H1 (cell line): ENCODE data around the gene CKLF. TPM values are rescaled to one million over a fixed set of nuclear protein-coding genes. Genes with fewer than 3 reads are reported as not detected.
A peak's percentile ranks its signal among the peaks of the same experiment; 100 is the strongest.

Experiments used
- CTCF ChIA-PET: fragments of 300-600 bp; sonication (Branson Sonifier 250); formaldehyde crosslinking; loops from one replicate; lab custom pipeline; 2021; ENCODE audit not compliant: partially characterized antibody; lab: Charles Lee
- POLR2A ChIA-PET: fragments of 300-600 bp; sonication (Branson Sonifier 250); formaldehyde crosslinking; loops from one replicate; lab custom pipeline; 2021; ENCODE audit warnings: inconsistent platforms; ENCODE audit not compliant: partially characterized antibody; lab: Charles Lee
- DNase-seq, 2 experiments: peaks; one replicate each; pipeline versions ENCODE4 v3.0.0 to v3.0.0-alpha.2; 2010 to 2022; ENCODE audit warnings: low spot score in 2 of 2, low read depth in 1 of 2, mixed read lengths in 1 of 2
- FAIRE-seq: peaks from 2 replicates; lab custom pipeline; 2011; peaks lifted over from hg19 to GRCh38; lab: Jason Lieb, UNC
- H2AFZ ChIP-seq: 2 replicates; pipeline ENCODE4 v1.8.1; 2012; ENCODE audit warnings: low read length, inconsistent platforms
- H2AK5ac ChIP-seq: 2 replicates; pipeline ENCODE4 v1.6.1; 2013; ENCODE audit warnings: low read depth, low read length
- H2BK120ac ChIP-seq: replicated peaks from 2 replicates; pipeline ENCODE3; 2013; ENCODE audit warnings: low read depth, low read length, inconsistent platforms
- H2BK12ac ChIP-seq: 2 replicates; pipeline ENCODE4 v1.6.1; 2013; ENCODE audit warnings: low read depth, low read length
- H2BK15ac ChIP-seq: 2 replicates; pipeline ENCODE4 v1.6.1; 2013; ENCODE audit warnings: low read length
- H2BK20ac ChIP-seq: 2 replicates; pipeline ENCODE4 v1.6.1; 2013; ENCODE audit warnings: low read length
- H2BK5ac ChIP-seq: 2 replicates; pipeline ENCODE4 v1.6.1; 2013; ENCODE audit warnings: low read depth, low read length
- H3K14ac ChIP-seq: 2 replicates; pipeline ENCODE4 v1.6.1; 2013; ENCODE audit warnings: inconsistent platforms; ENCODE audit not compliant: insufficient read length
- H3K18ac ChIP-seq: 2 replicates; pipeline ENCODE4 v1.6.1; 2013; ENCODE audit warnings: low read length; ENCODE audit errors: extremely low read depth
- H3K23ac ChIP-seq: 2 replicates; pipeline ENCODE4 v1.6.1; 2013; ENCODE audit warnings: inconsistent platforms; ENCODE audit not compliant: insufficient read length
- H3K23me2 ChIP-seq: 2 replicates; pipeline ENCODE4 v1.6.1; 2013; ENCODE audit warnings: low read depth, low read length
- H3K27ac ChIP-seq: 2 replicates; pipeline ENCODE4 v1.6.1; 2011; ENCODE audit warnings: low read depth, low read length, inconsistent platforms
- H3K27me3 ChIP-seq, 4 experiments: replicated peaks in 1 of 4; 1 replicate in 1 of 4; 2 replicates in 3 of 4; pipeline versions ENCODE4 v1.6.1 to v1.8.1; 2011 to 2013; ENCODE audit warnings: low read length in 3 of 4, mild to moderate bottlenecking in 3 of 4, inconsistent platforms in 2 of 4, mixed read lengths in 2 of 4, moderate library complexity in 1 of 4; ENCODE audit not compliant: control insufficient read depth in 3 of 4, insufficient read depth in 3 of 4; ENCODE audit errors: extremely low read depth in 1 of 4
- H3K36me3 ChIP-seq, 4 experiments: 2 replicates each; pipeline versions ENCODE4 v1.6.1 to v1.8.1; 2011 to 2013; ENCODE audit warnings: mild to moderate bottlenecking in 4 of 4, low read length in 3 of 4, moderate library complexity in 2 of 4, control low read depth in 1 of 4, inconsistent platforms in 1 of 4; ENCODE audit not compliant: insufficient read depth in 4 of 4, control insufficient read depth in 2 of 4
- H3K4ac ChIP-seq: replicated peaks from 2 replicates; pipeline ENCODE3; 2013; ENCODE audit warnings: low read length, low read depth, mixed read lengths, inconsistent platforms; ENCODE audit not compliant: insufficient read length
- H3K4me1 ChIP-seq, 4 experiments: replicated peaks in 1 of 4; 1 replicate in 1 of 4; 2 replicates in 3 of 4; pipeline versions ENCODE4 v1.6.1 to v1.8.1; 2011 to 2013; ENCODE audit warnings: low read length in 3 of 4, inconsistent platforms in 2 of 4, mixed read lengths in 1 of 4; ENCODE audit not compliant: insufficient read depth in 4 of 4, control insufficient read depth in 3 of 4
- H3K4me2 ChIP-seq, 2 experiments: 2 replicates each; pipeline versions ENCODE4 v1.6.1 to v1.8.1; 2011 to 2013; ENCODE audit warnings: low read depth in 2 of 2, low read length in 2 of 2, control low read depth in 1 of 2, inconsistent platforms in 1 of 2, mild to moderate bottlenecking in 1 of 2; ENCODE audit not compliant: insufficient read depth in 1 of 2
- H3K4me3 ChIP-seq, 4 experiments: fragments of 200-600, 300-600 bp in 1 of 4; sonication (generic), shearing (Covaris generic), sonication (Bioruptor Twin) in 1 of 4; 2 replicates each; pipeline versions ENCODE4 v1.5.1 to v1.8.1; 2011 to 2016; ENCODE audit warnings: low read length in 4 of 4, low read depth in 3 of 4, control low read depth in 2 of 4, inconsistent platforms in 2 of 4, mild to moderate bottlenecking in 2 of 4, mixed read lengths in 1 of 4, moderate library complexity in 1 of 4; ENCODE audit not compliant: insufficient read depth in 2 of 4; ENCODE audit errors: extremely low read depth in 1 of 4
- H3K56ac ChIP-seq: replicated peaks from 2 replicates; pipeline ENCODE3; 2013; ENCODE audit warnings: low read depth, mild to moderate bottlenecking, mixed read lengths, low read length, inconsistent platforms; ENCODE audit not compliant: insufficient read length
- H3K79me1 ChIP-seq: 2 replicates; pipeline ENCODE4 v1.6.1; 2013; ENCODE audit warnings: low read depth, low read length, control low read depth
- H3K79me2 ChIP-seq, 2 experiments: 2 replicates each; pipeline versions ENCODE4 v1.6.1 to v1.8.1; 2012 to 2013; ENCODE audit warnings: low read length in 2 of 2, mild to moderate bottlenecking in 2 of 2, inconsistent platforms in 1 of 2; ENCODE audit not compliant: insufficient read depth in 2 of 2, control insufficient read depth in 1 of 2
- H3K9ac ChIP-seq, 4 experiments: replicated peaks in 1 of 4; 1 replicate in 1 of 4; 2 replicates in 3 of 4; pipeline versions ENCODE4 v1.6.1 to v1.8.1; 2011 to 2013; ENCODE audit warnings: low read depth in 3 of 4, low read length in 3 of 4, control low read depth in 2 of 4, mild to moderate bottlenecking in 2 of 4, moderate library complexity in 2 of 4, inconsistent platforms in 1 of 4; ENCODE audit errors: extremely low read depth in 1 of 4
- H3K9me3 ChIP-seq, 2 experiments: 2 replicates each; pipeline versions ENCODE4 v1.6.1 to v1.8.1; 2012 to 2013; ENCODE audit warnings: mild to moderate bottlenecking in 2 of 2, moderate library complexity in 2 of 2, control low read depth in 1 of 2, inconsistent platforms in 1 of 2, low read depth in 1 of 2, low read length in 1 of 2, mixed read lengths in 1 of 2; ENCODE audit not compliant: insufficient read depth in 2 of 2
- H4K20me1 ChIP-seq, 2 experiments: replicated peaks in 1 of 2; 2 replicates each; pipeline versions ENCODE3 to v1.8.1; 2011 to 2013; ENCODE audit warnings: inconsistent platforms in 2 of 2, low read length in 2 of 2, mild to moderate bottlenecking in 1 of 2; ENCODE audit not compliant: insufficient read depth in 2 of 2, control insufficient read depth in 1 of 2
- H4K5ac ChIP-seq: 2 replicates; pipeline ENCODE4 v1.6.1; 2013; ENCODE audit warnings: low read length, low read depth, mixed read lengths, inconsistent platforms; ENCODE audit not compliant: insufficient read length
- H4K8ac ChIP-seq: 2 replicates; pipeline ENCODE4 v1.8.0; 2013; ENCODE audit warnings: mild to moderate bottlenecking, moderate library complexity, low read length, inconsistent platforms; ENCODE audit not compliant: insufficient read depth; ENCODE audit errors: extremely low read depth
- H4K91ac ChIP-seq: replicated peaks from 2 replicates; pipeline ENCODE3; 2013; ENCODE audit warnings: low read length, mixed read lengths, inconsistent platforms; ENCODE audit not compliant: insufficient read length
- HDAC2 ChIP-seq, 2 experiments: fragments of 300-600 bp in 1 of 2; sonication (generic) in 1 of 2; IDR thresholded peaks; 2 replicates each; pipeline ENCODE4 v1.6.1; 2011 to 2012; ENCODE audit warnings: low read depth in 2 of 2, low read length in 2 of 2, mild to moderate bottlenecking in 2 of 2, moderate library complexity in 2 of 2, borderline replicate concordance in 1 of 2, inconsistent platforms in 1 of 2
- TEAD4 ChIP-seq: IDR thresholded peaks from 2 replicates; pipeline ENCODE4 v1.6.1; 2012; ENCODE audit warnings: low read depth, low read length, inconsistent platforms, mixed read lengths
- WGBS, 2 experiments: shearing (Covaris generic) in 1 of 2; methylation state at CpG; one replicate each; pipeline versions ENCODE4 v1.1.6 to v1.1.7; 2013 to 2015; ENCODE audit warnings: low lambda C conversion rate in 2 of 2, mixed read lengths in 2 of 2, inconsistent platforms in 1 of 2, low coverage in 1 of 2, missing lambda C conversion rate in 1 of 2; ENCODE audit not compliant: insufficient replicate concordance in 2 of 2, insufficient coverage in 1 of 2, insufficient read length in 1 of 2; ENCODE audit errors: extremely low coverage in 1 of 2, missing lambda C conversion rate in 1 of 2; 5-methylcytosine and 5-hydroxymethylcytosine counted together
- polyA plus RNA-seq, 7 experiments: library from polyadenylated mRNA; depleted of rRNA in 3 of 7; stranded (reverse) in 5 of 7; unstranded in 2 of 7; fragments of >200 nt in 5 of 7; fragments of 200-250 nt in 2 of 7; gene quantifications; 1 replicate in 5 of 7; 2 replicates in 1 of 7; 4 replicates in 1 of 7; pipeline versions ENCODE4 v1.2.1 to v1.2.3, GENCODE V29; 2011 to 2013; ENCODE audit warnings: missing spikeins in 2 of 7, mixed read lengths in 2 of 7
- total RNA-seq: library from RNA; stranded (reverse); fragmentation: NEBNext Ultra II Directional; extraction: Animal tissue kit (Norgen Biotek cat#: 25700); gene quantifications from 2 replicates; pipeline ENCODE4 v1.2.1, GENCODE V29; 2021

The CKLF gene
- total and polyA plus RNA-seq, 2 of the 8 experiments (the other 6 are each of a cell fraction or from before 2014, with no cell fraction given) = 21.1 to 63.5 TPM

DNA sequence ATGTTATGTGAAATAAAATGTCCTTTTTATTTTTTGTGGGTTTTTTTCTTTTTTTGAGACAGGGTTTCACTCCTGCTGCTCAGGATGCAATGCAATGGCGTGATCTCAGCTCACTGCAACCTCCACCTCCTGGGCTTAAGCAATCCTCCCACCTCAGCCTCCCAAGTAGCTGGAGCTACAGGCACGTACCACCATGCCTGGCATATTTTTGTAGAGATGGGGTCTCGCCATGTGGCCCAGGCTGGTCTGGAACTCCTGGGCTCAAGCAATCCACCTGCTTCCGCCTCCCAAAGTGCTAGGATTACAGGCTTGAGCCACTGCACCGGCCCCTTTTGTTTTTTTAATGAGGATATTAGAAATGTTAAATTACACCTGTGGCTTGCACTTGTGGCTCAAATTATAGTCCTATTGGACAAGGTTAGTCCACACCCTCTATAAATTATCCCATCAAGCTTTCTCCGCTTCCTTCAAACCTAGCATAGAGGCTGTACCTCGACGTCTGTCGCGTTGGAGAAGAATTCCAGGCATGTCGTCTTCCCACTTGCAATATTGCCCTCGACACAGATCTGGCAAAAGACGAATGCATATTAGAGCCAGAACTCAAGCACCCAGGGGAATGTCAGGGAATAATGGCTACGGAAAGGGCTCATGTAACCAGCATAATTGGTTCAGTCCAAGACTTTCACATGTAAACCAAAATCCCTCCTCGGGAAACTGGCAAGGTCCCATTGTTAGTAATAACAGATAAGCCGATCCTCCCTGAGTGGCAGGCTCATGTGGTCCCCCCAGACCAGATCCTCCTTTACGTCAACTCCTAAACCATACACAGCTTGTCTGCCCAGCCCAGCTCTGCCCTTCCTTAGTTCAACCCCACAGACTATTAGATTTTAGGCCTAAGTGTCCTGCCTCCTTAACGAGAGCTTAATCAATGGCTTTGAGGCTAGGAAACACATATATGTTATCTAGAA lies 10.7 kb upstream of the CKLF start:
- Histone ChIP-seq H3K27ac (no peak overlapping the region), H3K56ac (no peak overlapping the region), H3K4me1 (peaks cover 0 to 10% (median 4%) of the 10 kb centered on the region in 4 experiments; a peak in 4 of 7 replicates), H3K4ac (no peak overlapping the region), H3K18ac (no peak overlapping the region), H4K91ac (no peak overlapping the region), H2AFZ (no peak overlapping the region), H3K36me3 (no peaks in the 10 kb centered on the region), H3K79me2 (no peaks in the 10 kb centered on the region), H2BK5ac (no peak overlapping the region), H4K8ac (no peak overlapping the region), H3K9me3 (no peaks in the 10 kb centered on the region), H3K4me3 (no peak overlapping the region), H2AK5ac (no peak overlapping the region), H4K5ac (no peak overlapping the region), H2BK120ac (no peak overlapping the region), H3K9ac (no peak overlapping the region), H3K23me2 (no peaks in the 10 kb centered on the region), H3K27me3 (no peaks in the 10 kb centered on the region), H3K79me1 (no peaks in the 10 kb centered on the region), H4K20me1 (no peaks in the 10 kb centered on the region), H3K4me2 (no peak overlapping the region; a peak in 1 of 4 replicates), H2BK15ac (no peak overlapping the region), H3K14ac (no peak overlapping the region), H2BK20ac (no peak overlapping the region), H2BK12ac (no peak overlapping the region), H3K23ac (no peak overlapping the region)
- WGBS, 2 experiments = 73% methylated on average over 18 of the region's 18 CpGs; no CpG with 5 or more reads in 1 of the 2 experiments
- ChIA-PET CTCF (interaction anchor here (1.0 to 1.9 kb wide), 8 partner anchors 8 to 95 kb away, joined by 3 to 6 read pairs (median 3); partner anchors contain the start of gene CKLF), POLR2A (interaction anchor here (1.0 to 1.5 kb wide), 3 partner anchors 11 to 19 kb away, joined by 3 to 4 read pairs (median 3); partner anchors contain the start of gene CKLF)
- FAIRE-seq (no peak), DNase-seq (no peak)
- TF ChIP-seq TEAD4 = peak; percentile 37; the same call in 1 of the 2 replicates
- no peak for TF ChIP-seq HDAC2 (IDR thresholded peaks at IDR 0.05; ENCODE audit: borderline replicate concordance in 1 of 2, low read depth in 2 of 2, low read length in 2 of 2)
